HG02938 (cell line): ENCODE data around the gene F3.

Source experiments
- ATAC-seq: cut with Tn5 transposase; IDR thresholded peaks from one replicate; pipeline ENCODE4 v1.9.1; 2021; ENCODE audit warnings: mild to moderate bottlenecking, moderate library complexity; ENCODE audit not compliant: unreplicated experiment

F3 gene

DNA sequence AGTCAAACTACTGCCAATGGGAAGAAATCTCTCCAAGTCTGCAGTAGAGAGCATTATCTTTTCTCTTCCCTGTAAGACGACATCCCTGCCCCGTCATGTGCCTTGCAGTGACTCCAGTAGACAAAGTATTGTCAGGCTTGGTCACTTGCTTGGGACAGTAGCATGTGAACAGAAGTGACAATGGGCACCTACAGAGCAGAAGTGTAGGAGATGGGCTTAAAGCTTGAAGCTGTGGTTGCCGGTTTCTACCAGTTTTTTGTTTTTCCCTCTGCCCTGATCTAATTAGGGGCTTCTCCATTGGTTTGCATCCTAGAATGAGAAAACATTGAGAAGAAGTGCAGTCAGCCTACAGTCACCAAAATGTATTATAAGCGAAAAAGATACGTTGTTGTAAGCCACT, 12.7 kb downstream of the F3 start:
- no peak for ATAC-seq

DNA sequence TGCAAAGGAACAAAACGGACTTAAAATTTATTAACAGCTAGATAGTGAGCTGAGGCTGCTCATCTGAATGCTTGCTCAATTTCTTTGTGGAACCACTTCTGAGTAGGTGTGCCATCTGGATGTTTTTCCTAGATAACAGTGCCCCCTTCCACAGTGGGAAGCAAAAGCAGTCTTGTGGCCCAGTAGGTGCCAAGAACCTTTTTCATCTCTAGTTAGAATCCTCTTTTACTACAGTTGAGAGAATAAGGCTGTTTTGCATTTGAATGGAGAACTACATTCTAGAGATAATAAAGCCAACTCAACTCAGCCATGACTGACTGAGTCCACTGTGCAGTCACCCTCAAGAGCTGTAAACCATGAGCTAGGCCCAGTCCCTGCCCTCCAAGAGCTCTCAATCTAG, 13.3 kb downstream of the F3 start:
- no peak for ATAC-seq

DNA sequence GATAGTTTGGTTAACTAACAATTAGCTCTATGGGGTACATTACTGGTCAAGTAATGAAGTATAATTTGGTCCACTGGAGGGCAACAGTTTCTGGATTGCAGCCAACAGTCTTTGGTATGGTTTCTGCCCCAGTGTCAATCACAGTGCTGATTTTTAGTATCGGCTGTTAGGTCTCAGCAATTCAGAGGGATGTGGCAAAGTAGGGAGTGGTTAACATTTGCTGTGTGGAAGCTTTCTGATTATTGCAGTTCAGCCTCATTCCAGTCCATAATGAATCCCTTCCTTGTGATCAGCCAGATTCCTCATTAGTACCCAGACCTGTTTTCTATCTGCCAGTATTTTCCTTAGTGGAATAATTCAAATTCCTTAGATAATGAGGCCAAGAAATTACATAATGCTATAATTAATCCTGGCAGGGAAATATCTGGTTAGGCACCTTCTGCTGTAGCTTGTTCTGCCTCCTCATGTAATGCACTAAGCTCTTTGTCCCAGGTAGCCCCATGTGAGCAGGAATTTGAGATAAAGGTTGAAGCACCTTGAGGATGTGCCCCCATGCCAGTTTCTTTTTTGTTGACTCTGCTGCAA, 14.0 kb downstream of the F3 start:
- ATAC-seq: no peak

DNA sequence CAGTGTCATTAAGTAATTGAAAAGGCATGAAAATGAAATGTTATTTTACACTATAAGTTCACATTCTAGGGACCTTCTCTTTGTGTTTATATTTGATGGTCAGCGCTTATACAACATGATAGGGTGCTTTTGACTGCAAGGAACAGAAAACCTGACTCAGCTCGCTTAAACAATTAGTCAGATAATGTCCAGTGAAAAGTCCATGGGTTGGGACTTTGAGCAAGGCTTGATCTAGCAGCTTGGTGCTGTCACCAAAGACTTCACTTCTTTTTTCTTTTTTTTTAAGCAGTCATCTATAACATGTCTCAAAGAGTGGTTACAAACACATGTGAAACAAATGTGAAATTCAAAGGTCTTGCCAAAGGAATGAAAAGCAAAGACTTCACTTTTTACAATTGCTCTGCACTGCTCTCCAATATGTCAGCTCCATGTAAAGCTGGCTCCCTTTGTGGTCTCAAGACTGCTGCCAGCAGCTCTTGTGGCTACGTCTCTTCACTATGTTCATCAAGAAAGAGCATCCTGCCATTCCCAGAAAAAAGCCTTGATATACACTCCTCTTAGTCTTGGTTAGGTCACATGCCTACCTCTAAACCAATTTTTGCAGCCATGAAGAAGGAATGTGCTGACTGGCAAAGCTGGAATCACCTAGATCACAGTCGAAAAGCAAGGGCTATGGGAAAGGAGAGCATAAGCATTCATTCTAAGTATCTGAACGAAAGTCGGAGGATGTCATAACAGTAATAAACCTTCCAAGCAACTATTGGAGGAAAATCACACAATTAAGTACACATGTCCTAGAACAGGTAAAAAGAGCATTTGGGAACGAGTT, 15.2 kb downstream of the F3 start:
- no peak for ATAC-seq

DNA sequence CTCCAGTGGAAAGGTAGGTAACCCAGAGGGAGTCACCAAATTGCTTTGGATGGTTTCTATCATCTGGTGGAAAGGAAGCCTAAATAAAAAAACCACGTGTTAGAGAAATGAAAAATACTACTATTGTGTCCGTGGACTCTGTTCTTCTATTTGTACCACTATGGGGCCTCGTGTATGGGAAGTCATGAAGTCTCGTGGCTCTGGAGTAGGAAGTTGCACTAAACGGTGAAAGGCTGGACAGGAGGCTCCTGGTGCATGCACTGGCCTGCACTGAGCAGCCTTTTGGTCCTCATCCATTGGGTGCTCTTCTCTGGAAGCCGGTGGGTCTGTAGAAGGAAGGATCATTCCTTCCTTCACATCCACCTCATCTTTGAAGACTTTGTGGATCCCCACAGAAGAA, 17.0 kb downstream of the F3 start:
- no peak for ATAC-seq

DNA sequence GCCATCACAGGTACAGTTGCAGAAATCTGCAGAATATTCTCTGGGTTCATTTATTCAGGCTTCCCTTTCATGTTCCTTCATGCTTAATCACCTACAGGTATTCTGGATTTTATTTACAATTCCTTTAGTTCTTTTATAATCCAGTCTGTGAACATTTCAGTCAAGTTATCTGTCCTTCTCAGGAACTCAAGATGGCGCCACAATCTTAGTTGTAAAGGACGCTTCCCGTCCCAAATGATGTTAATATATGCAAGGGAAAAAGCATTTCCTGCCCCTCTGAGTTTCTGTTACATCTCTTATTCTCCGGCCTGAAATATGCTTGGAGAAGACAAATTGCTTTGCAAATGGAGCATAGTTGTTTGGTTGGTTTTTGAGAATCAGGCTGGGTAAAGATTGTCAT, 19.3 kb downstream of the F3 start:
- ATAC-seq: no peak

DNA sequence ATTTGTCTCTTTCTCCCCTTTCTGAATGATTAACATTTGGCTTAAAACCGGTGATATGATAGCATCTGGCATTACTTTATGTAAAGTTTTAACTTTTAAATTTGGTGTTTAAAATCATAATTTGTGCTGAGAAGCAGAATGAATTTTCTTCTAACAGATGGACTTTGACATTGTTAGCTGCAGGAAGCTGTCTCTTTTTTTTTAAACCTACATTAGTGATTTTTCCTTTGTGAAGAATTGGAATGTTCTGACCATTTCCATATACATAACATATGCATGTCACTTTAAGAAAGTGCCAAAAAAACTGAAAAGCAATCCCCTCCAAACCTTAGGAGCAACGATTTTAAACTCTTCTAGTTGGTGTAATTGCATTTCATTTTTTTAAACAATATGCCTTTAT, 22.2 kb downstream of the F3 start:
- no peak for ATAC-seq

DNA sequence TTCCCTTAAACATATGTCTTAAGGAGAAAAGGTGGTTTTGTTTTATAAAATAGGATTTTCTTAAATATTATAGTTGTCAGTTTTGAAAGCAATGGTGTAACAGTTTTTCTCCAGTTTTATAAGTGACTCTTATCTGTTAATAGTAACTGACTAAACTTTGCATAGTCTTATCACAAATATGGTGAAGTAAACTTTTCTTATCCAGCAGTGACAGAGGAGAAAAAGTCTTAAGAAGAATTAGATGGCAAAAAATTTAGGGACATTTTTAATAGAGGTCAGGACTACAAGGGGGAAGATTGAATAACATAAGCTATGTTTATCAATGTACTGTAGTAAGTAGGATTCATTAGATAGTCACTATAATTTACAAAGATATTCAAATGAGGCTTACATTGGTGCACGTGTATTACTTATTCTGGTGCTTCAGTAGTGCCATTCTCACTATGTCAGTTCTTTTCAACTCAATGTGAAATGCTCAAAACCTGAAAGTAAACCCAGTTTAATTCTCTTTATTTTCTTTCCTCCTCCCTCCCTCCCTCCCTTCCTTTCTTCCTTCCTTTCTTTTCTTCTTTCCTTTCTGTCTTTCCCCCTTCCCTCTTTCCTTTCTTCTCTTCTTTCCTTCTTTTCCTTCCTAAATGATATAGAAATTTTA, 26.1 kb downstream of the F3 start:
- ATAC-seq: no peak

DNA sequence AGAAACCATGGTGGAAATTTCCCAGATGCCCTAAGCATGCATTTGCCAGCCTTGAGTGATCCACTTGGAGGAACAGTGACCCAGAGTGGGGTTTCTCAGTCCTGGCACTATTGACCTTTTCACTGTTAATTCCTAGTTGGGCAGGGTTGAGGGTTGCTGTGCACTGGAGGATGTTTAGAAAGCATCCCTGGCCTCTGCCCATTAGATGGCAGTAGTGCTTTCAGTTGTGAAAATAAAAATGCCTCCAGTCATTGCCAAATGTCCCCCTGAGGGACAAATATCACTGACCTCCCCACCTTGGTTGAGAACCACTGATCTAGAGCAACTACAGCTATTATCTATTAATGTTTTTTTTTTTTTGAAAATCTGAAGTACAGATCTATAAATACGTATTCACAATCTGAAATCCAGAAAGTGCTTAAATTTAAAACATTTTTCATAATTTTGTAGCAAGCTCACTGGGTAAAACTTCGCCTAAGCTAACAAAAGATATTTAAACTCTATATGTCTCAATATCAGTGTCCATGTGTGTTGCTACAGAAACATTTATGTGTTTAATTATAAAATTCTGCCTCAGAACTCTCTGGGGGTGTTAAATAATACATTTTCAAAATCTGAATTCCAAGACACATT, 27.3 kb downstream of the F3 start:
- no peak for ATAC-seq

DNA sequence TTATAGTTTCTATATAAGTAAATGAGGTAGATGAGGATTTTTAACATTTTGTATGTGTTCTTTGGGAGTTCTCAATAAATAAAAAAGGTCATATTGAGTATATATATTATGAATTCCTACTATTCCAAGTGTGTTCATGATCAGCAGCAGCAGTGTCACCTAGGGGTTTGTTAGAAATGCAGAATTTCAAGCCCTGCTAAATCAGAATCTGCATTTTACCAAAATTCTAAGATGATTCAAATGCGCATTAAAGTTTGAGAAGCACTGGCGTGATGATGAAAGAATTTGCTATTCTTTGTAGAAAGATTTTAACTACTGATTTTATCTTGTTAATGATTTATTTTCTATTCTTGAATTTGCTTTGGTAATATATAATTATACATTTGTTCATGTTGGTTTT, 28.7 kb downstream of the F3 start:
- no peak for ATAC-seq

DNA sequence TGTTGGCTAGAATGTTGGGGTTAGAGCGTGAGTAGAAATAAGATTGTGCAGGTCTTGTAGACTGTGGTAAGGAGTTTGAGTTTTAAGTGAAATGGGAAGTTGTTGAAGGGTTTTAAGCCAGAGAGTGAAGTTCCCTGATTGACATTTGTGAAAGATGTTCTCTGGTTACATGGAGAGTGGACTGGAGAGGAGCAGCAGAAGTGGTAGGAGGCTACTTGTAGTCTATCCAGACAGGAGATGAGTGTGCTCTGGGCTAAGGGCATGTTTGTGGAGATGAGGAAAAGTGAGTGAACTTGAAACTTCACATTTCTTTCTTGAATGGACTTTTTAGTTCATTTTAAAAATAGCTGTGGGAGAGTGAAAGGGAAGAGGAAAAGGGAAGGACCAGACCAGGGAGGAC, 37.0 kb downstream of the F3 start:
- ATAC-seq: no peak

DNA sequence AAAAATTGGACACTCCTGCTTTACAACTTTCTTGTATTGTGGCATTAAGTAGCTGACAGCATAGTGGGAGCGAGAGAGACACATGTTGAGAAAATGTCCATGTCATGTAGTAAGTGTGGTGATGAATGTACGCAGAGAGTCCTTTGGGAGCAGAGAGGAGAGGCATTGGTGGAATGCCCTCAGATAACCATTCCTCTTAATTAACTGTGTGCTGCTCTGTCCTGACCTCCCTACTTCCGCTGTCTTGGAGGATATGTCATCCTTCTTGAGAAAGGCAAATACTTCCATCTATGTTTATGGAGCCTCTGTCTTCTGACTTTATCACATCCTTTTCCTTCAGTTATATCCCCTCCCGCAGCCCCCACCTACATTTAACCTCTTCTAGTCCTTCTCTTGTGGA, 38.4 kb downstream of the F3 start:
- ATAC-seq: no peak

DNA sequence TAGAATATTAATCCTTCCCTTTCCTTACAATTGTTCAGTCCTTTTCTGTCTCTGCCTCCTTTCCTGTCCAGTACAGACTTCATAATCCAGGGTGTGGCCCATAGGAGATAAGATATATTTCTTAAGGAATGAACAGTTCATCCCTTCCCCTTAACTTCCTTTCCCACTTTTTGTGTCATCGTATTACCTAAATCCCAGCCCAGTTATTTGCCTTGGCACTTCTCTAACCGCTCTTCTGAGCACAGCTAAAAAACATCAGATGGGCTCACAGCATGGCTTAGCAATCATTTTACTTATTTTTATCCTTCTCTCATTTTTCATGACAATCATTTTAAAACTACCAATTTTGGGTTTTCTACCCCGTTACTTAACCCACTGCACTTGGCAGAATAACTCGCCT, 39.6 kb downstream of the F3 start:
- no peak for ATAC-seq

DNA sequence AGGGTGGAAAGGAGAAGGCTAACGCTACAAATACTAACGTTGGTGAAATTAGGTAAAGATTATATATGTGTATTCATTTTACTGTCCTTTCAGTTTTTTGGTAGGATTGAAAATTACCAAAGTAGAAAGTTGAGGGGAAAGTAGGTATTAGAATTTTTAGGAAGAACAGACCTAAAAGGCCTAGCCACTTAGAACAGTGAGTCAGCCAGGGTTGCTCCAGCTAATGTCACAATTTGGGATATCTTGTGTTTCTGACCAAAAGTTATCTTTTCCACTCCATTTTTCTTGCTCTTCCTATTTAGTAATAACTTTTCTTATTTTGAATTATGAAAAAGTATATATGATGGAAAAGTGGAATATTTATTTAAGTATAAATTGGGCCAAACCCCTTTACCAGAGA, 40.1 kb downstream of the F3 start:
- no peak for ATAC-seq

DNA sequence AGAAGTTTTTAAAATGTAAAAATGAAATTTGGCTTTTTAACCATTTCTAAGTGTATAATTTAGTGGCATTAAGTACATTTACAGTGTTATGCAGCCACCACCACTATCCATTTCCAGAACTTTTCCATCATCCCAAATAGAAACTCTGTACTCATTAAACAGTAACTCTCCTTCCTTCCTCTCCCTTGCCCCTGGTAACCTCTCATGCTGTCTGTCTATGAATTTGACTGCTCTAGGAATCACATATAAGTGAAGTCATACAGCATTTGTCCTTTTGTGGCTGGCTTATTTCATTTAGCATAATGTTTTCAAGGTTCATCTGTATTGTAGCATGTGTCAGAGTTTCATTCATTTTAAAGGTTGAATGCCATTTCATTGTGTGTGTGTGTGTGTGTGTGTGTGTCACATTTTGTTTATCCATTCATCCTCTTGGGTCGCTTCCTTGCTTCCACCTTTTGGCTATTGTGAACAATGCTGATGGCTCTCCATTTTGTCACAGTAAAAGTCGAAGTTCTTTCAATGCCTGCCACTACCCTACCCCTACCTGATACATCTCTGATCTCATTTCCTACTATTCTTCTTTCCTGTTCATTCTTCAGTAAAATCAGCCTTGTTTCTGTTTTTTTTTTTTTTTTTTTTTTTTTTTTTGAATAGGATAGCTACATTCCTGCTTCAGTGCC, 45.3 kb downstream of the F3 start:
- ATAC-seq: no peak

DNA sequence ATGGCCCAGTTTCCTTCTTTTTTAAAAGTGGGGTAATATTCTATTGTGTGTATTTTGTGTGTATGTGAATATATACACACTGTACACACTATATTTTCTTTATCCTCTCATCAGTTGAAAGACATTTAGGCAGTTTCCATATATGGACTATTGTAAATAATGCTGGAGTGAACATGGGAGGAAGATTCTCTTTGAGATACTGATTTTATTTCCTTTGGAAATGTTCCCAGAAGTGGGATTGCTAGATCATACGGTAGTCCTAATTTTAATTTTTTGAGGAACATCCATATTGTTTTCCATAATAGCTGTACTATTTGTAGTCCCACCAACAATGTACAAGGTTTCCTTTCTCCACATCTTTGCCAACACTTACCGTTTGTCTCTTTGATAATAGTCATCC, 51.0 kb downstream of the F3 start:
- no peak for ATAC-seq

DNA sequence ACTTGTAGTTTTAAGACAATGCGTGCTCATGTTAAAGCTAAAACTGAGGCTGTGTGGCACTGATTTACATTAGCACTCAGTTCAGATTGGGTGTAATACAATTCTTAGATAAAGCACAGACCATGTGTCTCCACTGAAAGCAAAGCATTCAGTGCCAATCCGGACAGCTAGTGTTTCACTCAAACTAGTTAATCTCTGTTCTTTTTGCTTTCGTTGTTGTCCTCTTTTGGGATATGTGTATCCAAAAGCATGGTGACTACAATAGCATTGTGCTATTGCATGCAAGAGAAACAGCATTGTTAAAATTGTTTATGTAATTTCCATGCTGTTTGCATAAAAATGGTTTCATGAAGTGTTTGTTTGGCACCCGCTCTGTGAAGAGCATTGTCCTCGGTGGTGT, 54.6 kb downstream of the F3 start:
- ATAC-seq: no peak

DNA sequence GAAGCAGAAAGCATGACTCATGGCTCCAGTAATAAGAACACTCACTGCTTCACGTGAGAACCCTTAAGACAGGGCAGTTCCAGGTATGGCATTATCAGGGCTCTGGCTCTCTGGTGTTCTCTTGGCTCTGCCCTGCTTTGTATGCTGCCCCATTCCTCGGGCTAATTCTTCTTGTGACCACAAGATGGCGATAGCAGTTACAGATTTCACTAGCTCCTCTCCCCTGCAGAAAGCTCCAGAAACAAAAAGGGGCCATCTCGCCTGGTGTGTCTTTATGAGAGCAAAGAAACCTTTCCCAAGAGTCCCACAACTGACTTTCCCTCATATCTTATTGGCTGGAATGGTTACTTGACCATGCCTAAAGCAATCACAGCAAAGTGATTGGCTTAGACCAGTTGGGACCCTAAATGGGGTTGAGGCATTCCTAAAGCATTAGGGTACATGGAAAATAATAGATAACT, 60.1 kb downstream of the F3 start:
- peak; percentile 92 for ATAC-seq

DNA sequence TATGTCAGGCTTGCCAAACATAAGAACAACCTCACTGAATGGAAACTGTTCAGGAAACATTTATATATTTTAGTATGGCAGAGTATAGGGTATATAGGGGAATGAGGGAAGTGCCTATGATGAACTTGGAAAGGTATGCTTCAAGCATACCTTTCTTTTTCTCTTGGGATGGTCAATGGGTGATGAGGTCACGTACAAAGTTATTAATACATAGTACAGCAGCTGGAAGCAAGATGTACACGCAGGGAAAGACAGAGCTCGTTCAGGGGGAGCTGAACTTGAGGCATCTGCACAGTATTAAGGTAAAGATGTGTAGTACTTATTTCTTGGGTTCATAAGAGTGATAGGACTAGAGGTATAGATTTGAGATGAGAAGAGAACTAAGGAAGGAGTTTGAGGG, 61.9 kb downstream of the F3 start:
- ATAC-seq: no peak
